Esophagus (tissue), 2 donors: ENCODE measurements around the gene SMARCD2. TPM values are rescaled to one million over a fixed set of nuclear protein-coding genes. Genes with fewer than 3 reads are reported as not detected.
"Not testable (repeated sequence)": the region's sequence is repeated elsewhere in the genome, so short reads cannot be mapped to it uniquely, and the experiment has no call there.

Source experiments
- H3K27ac ChIP-seq, 2 donors: one replicate each; pipeline ENCODE4 v1.5.1; 2013; ENCODE audit warnings: low read depth in 2 of 2, mild to moderate bottlenecking in 2 of 2, inconsistent platforms in 1 of 2, low read length in 1 of 2, moderate library complexity in 1 of 2
- H3K27me3 ChIP-seq, 2 donors: one replicate each; pipeline ENCODE4 v1.6.1; 2013; ENCODE audit warnings: low read length in 2 of 2, control low read depth in 1 of 2, mild to moderate bottlenecking in 1 of 2; ENCODE audit not compliant: insufficient read depth in 2 of 2, control insufficient read depth in 1 of 2
- H3K36me3 ChIP-seq, 2 donors: one replicate each; pipeline ENCODE4 v1.6.1; 2013; ENCODE audit warnings: low read length in 1 of 2; ENCODE audit not compliant: control insufficient read depth in 2 of 2, insufficient read depth in 2 of 2
- H3K4me1 ChIP-seq, 2 donors: one replicate each; pipeline ENCODE4 v1.6.1; 2013; ENCODE audit warnings: low read length in 1 of 2; ENCODE audit not compliant: control insufficient read depth in 2 of 2, insufficient read depth in 2 of 2
- H3K4me3 ChIP-seq, 2 donors: one replicate each; pipeline ENCODE4 v1.5.1; 2013; ENCODE audit warnings: low read length in 2 of 2, mild to moderate bottlenecking in 2 of 2, low read depth in 1 of 2, moderate library complexity in 1 of 2
- H3K9me3 ChIP-seq, 2 donors: one replicate each; pipeline ENCODE4 v1.6.1; 2013; ENCODE audit warnings: mild to moderate bottlenecking in 2 of 2, low read depth in 1 of 2, low read length in 1 of 2, moderate library complexity in 1 of 2; ENCODE audit not compliant: control insufficient read depth in 2 of 2, insufficient read depth in 1 of 2
- WGBS, 2 donors: extraction: QIAGEN DNeasy Blood & Tissue Kit; methylation state at CpG; one replicate each; pipeline ENCODE4 v1.1.7; 2013; 5-methylcytosine and 5-hydroxymethylcytosine counted together
- polyA plus RNA-seq, 2 donors: library from polyadenylated mRNA; stranded (reverse); fragments of 200-250 nt; gene quantifications; one replicate each; pipeline ENCODE4 v1.2.3, GENCODE V29; 2013
- donor health status: healthy with polysubstance abuse.
- donor health status: Bipolar disorder and iron deficiency.

Gene SMARCD2
- polyA plus RNA-seq, 2 donors, result 54.4 to 62.4 TPM

DNA sequence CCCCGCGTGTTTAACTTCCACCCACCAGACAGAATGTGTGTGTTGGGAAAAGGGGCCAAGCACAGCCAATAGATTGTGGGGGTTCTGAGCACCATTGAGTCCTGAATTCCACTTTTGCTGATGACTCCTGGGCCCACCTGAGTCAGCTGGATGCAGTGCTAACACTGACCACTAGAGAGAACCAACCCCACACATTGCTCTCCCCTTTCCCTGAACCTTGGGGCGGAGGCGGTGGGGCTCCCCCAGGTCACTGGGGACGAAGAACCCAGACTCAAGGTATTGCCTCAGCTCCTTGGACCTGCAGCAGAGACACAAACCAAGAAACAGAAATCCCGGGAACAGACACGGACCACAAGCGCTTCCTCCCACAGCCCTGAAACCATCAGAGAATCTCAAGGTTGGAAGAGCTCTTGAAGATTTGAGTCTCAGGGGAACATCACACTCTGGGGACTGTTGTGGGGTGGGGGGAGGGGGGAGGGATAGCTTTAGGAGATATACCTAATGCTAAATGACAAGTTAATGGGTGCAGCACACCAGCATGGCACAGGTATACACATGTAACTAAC is 31.7 kb upstream of the SMARCD2 start:
- H3K4me3 ChIP-seq, H3K27ac ChIP-seq, H3K27me3 ChIP-seq, H3K36me3 ChIP-seq, H3K9me3 ChIP-seq, H3K4me1 ChIP-seq: not testable (repeated sequence)
- 69 to 77% methylated on average over 6 to 8 of the region's 8 CpGs for WGBS, 2 donors

DNA sequence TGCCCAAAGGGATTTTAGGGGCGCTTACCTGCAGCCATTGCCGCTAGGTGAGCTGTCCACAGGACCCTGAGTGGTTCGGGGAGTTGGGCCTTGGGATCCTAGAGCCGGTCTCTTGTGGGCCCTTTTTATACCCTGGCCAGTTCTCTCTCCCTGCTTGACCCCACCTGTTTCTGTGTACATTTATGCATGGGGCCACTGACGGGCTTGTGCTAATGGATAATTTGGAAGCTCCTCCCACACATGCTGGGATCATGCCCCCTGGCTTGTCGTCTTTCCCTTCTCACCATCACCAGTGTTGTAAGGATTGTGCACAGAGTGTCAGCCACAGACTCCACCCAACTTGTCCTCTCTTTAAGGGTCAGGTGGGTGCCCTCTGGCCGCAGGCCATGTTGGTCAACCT is 31.1 kb upstream of the SMARCD2 start, which contains the start of gene CSH2:
CSH2 (minus strand) TSS at position 101 of the 400 bp plus-strand sequence; CDS start at position 38, 63 bp downstream.
- 80 to 82% methylated on average over 6 to 7 of the region's 7 CpGs for WGBS, 2 donors
- H3K4me1 ChIP-seq, H3K27ac ChIP-seq, H3K4me3 ChIP-seq, H3K9me3 ChIP-seq, H3K36me3 ChIP-seq, H3K27me3 ChIP-seq: not testable (repeated sequence)

DNA sequence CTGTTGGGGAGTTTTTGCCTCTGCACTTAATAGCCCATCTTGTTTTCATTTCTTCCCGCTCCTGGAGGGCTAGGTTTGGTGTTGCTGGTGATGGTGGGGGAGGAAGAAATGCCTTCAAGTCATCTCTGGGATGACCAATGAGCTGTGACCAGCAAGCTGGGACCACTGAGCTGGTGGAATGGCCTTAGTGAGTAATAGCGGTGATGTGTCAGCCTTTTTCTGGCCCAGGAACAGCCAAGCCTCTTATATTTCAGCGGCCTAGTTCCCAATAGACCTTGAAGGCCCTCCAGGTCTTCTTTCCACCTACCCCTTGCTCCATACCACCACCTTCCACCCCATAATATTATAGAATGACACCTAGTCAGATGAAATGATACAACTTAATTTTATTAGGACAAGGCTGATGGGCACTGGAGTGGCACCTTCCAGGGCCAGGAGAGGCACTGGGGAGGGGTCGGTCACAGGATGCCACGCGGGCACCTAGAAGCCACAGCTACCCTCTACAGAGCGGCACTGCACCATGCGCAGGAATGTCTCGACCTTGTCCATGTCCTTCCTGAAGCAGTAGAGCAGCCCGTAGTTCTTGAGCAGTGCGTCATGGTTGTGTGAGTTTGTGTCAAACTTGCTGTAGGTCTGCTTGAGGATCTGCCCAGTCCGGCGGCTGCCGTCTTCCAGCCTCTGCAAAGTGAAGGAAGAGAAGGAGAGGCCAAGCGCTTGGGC is 29.3 kb upstream of the SMARCD2 start:
- H3K27me3 ChIP-seq, H3K4me1 ChIP-seq: not testable (repeated sequence)
- 92 to 96% methylated on average over 12 to 13 of the region's 15 CpGs for WGBS, 2 donors

DNA sequence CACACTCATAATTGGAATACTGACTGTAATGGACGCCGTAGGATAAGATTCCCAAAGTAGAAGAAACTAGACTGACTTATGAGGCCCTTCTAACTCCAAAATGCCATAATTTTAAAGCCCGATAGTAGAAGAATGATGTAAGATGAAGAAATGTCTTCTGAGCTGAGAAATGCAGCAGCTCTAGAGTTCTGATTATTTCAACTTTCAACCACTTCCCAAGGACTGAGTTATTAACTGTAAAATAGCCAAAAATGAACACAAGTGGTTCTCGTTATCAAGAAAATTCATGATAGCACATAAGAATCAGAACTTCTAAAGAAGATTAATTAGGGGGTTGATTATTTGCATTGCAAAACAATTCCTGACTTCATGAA is 27.8 kb upstream of the SMARCD2 start:
- H3K27ac ChIP-seq, H3K36me3 ChIP-seq, H3K9me3 ChIP-seq, H3K4me3 ChIP-seq, H3K4me1 ChIP-seq, H3K27me3 ChIP-seq: not testable (repeated sequence)
- 91 to 93% methylated on average over 4 of the region's 4 CpGs for WGBS, 2 donors

More for the DNA sequence above, 29.3 kb upstream of the SMARCD2 start:
- H3K4me3 ChIP-seq, H3K36me3 ChIP-seq, H3K9me3 ChIP-seq, H3K27ac ChIP-seq: not testable (repeated sequence)

DNA sequence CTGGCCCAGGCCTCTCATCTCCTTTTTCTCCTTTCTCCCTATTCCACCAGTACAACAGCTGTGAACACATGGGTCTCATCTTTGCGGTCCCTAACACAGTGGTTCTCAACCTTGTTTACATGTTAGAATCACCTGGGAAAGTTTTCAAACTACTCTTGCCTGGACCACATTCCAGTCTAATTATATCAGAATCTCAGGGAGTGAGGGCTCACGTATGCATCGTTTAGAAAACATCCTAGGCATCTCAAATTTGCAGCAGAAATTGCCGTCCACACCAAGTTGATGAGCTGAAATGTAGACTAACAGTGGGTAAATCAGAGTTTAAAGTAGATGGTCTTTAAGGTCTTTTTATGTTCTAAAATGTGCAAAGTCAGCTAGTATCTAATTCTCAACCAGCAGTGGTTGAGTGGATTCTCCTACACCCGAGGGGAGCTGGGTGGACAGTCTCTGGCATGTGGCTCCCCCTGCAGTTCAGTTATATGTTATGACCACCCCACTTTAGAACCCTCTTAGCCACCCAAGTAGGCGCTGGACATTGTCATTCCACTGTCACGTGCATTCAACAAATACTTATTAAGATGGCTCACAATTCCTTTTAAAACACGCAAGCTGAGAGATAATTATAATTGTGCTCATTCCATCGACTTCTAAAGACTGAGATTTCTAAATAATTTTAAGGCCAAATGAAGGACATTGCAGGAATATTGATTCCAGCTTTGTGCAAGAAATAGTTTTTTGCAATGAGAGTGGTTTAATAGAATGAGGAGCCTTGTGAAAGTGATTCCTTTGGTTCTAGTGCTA is 27.2 kb upstream of the SMARCD2 start:
- not testable (repeated sequence) for H3K9me3 ChIP-seq, H3K4me1 ChIP-seq, H3K4me3 ChIP-seq, H3K27me3 ChIP-seq, H3K36me3 ChIP-seq, H3K27ac ChIP-seq
- 57 to 58% methylated on average over 9 of the region's 9 CpGs for WGBS, 2 donors

DNA sequence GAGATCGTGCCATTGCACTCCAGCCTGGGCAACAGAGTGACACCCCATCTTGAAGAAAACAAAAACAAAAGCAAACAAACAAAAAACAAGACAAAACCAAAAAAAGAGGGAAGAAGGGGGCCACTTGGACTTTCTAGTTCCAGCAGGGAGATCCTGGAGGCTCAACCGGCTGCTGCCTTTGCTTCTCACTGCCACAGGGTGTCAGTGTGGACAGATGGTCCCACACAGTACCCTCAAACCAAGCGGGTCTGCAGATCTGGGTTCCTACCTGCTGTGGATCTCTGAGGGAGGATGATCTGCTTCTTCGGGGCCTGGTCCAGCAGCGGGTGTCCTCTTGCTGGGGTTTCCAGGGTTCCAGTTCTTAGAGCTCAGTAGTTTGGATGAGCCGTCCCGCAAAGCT is 24.1 kb upstream of the SMARCD2 start:
- H3K36me3 ChIP-seq, H3K27ac ChIP-seq, H3K4me1 ChIP-seq, H3K4me3 ChIP-seq, H3K9me3 ChIP-seq, H3K27me3 ChIP-seq: not testable (repeated sequence)
- 78 to 82% methylated on average over 7 of the region's 7 CpGs for WGBS, 2 donors

DNA sequence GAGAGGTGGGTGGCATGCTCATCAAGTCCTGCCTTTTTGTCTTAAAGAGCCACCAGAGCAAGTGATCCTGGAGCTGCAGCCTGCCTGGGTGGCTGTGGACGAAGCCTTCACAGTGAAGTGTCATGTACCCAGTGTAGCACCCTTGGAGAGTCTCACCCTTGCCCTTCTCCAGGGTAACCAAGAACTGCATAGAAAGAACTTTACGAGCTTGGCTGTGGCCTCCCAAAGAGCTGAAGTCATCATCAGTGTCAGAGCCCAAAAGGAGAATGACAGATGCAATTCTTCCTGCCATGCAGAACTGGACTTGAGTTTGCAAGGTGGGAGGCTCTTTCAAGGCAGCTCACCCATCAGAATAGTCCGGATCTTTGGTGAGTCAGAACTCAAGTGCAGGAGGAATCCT is 16.8 kb upstream of the SMARCD2 start:
- H3K4me1 ChIP-seq, result no peaks in the 10 kb centered on the region
- no peaks in the 10 kb centered on the region for H3K9me3 ChIP-seq
- no peak overlapping the region for H3K27ac ChIP-seq
- H3K27me3 ChIP-seq, result peaks cover 0 to 2% of the 10 kb centered on the region in 2 donors
- H3K36me3 ChIP-seq, result no peaks in the 10 kb centered on the region
- no peak overlapping the region for H3K4me3 ChIP-seq
- 81 to 84% methylated on average over 3 of the region's 3 CpGs for WGBS, 2 donors

DNA sequence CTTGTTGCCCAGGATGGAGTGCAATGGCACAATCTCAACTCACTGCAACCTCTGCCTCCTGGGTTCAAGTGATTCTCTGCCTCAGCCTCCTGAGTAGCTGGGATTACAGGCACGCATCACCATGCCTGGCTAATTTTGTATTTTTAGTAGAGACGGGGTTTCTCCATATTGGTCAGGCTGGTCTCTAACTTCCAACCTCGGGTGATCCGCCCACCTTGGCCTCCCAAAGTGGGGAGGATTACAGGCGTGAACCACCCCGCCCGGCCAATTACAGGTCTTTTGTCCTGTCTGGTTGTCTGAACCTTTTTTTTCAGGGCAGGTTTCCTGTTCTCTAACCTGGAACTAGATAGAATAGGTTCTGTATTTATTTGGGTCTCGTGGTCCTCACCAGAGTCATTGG is 13.9 kb upstream of the SMARCD2 start:
- not testable (repeated sequence) for H3K27ac ChIP-seq, H3K4me1 ChIP-seq, H3K27me3 ChIP-seq, H3K4me3 ChIP-seq, H3K36me3 ChIP-seq, H3K9me3 ChIP-seq
- 85 to 91% methylated on average over 8 of the region's 8 CpGs for WGBS, 2 donors

DNA sequence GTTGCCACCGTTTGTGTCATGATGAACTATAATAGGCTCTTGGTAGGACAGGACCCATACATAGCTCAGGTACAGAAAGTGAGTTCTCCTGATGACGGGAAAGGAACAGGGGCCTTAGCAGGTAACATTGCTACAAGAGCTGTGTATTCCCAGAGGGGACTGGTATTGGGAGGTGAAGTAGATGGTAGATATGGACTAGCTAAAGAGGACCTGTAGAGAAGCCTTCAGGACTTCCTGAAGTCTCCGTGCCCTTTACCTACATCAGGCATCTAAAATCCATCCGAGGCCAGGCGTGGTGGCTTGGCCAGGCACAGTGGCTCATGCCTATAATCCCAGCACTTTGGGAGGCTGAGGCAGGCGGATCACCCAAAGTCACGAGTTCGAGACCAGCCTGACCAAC is 12.7 kb upstream of the SMARCD2 start:
- Histone ChIP-seq H3K27ac (no peak overlapping the region), H3K27me3 (peaks cover 0 to 2% of the 10 kb centered on the region in 2 donors), H3K4me1 (no peaks in the 10 kb centered on the region), H3K36me3 (no peaks in the 10 kb centered on the region), H3K9me3 (no peaks in the 10 kb centered on the region), H3K4me3 (no peak overlapping the region)
- 90 to 91% methylated on average over 8 of the region's 8 CpGs for WGBS, 2 donors
